Astrocyte of the spinal cord (primary cell): ENCODE results near the gene TBC1D22A.

ENCODE experiments used
- DNase-seq: peaks from one replicate; pipeline ENCODE4 v3.0.0; 2011; ENCODE audit warnings: low read depth, low spot score
- H3K4me3 ChIP-seq: 2 replicates; pipeline ENCODE4 v1.5.1; 2011; ENCODE audit warnings: low read depth, mild to moderate bottlenecking, low read length, moderate library complexity
- in situ Hi-C: cut with HindIII; loops from 2 replicates; pipeline ENCODE4 v1.10.0; 2017; ENCODE audit warnings: low sequenced_read_pairs
- TF ChIP-seq, protein P1 (sequence below): IDR thresholded peaks from 2 replicates; pipeline ENCODE4 v1.5.1; 2012; ENCODE audit warnings: low read depth, mild to moderate bottlenecking, low read length, inconsistent platforms

TBC1D22A gene

DNA sequence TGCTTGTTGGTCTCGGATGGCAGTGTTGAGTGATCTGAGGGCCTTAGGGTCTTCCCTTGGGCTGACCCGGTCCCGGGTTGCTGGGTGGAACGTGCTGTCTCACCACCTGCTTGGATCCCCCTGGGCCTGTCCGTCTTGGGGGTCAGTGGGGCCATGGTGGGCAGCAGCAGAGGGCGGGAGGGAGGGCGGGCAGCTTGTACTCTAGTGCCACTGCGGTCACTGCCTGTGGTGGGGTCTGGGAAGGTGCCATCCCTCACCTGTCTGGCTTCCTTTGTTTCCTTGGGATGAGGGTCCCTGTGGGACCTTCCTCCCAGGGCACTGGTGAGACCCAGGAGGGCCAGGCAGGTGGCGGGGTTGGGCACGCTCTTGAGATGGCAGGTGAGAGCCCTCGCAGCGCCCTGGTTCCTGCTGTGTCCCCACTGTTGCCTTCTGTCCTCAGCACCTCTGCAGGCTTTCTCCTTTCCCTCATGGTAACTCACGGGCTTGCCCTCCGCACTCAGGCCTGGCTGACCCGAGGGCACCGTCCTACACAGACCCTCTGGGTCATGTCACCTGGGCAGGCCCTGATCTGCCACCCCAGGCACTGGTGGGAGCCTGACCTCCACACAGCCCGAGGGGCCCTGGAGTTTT, 34.2 kb downstream of the TBC1D22A start:
- no peak overlapping the region for H3K4me3 ChIP-seq
- in situ Hi-C loops = no loop called here
- no peak for DNase-seq
- TF ChIP-seq, protein P1, sequence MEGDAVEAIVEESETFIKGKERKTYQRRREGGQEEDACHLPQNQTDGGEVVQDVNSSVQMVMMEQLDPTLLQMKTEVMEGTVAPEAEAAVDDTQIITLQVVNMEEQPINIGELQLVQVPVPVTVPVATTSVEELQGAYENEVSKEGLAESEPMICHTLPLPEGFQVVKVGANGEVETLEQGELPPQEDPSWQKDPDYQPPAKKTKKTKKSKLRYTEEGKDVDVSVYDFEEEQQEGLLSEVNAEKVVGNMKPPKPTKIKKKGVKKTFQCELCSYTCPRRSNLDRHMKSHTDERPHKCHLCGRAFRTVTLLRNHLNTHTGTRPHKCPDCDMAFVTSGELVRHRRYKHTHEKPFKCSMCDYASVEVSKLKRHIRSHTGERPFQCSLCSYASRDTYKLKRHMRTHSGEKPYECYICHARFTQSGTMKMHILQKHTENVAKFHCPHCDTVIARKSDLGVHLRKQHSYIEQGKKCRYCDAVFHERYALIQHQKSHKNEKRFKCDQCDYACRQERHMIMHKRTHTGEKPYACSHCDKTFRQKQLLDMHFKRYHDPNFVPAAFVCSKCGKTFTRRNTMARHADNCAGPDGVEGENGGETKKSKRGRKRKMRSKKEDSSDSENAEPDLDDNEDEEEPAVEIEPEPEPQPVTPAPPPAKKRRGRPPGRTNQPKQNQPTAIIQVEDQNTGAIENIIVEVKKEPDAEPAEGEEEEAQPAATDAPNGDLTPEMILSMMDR = no peak

- peak; percentile 45 for DNase-seq
- H3K4me3 ChIP-seq = no peak overlapping the region
- TF ChIP-seq, protein P1 = peak; percentile 45
- in situ Hi-C loops = no loop called here
These were observed 34.9 kb downstream of the TBC1D22A start for GRCh38 chr22:46797355-46797754.

- DNase-seq = no peak
- TF ChIP-seq, protein P1 = no peak
- in situ Hi-C loops = no loop called here
- no peak overlapping the region for H3K4me3 ChIP-seq
These were observed 35.6 kb downstream of the TBC1D22A start for GRCh38 chr22:46798041-46798365.

GRCh38 chr22:46798366-46799350, 36.2 kb downstream of the TBC1D22A start:
- DNase-seq = peak; percentile 70
- no peak overlapping the region for H3K4me3 ChIP-seq
- in situ Hi-C loops = no loop called here
- TF ChIP-seq, protein P1 = peak; percentile 99

- TF ChIP-seq, protein P1 = no peak
- in situ Hi-C loops = no loop called here
- no peak overlapping the region for H3K4me3 ChIP-seq
- no peak for DNase-seq
These were observed 37.2 kb downstream of the TBC1D22A start for GRCh38 chr22:46799626-46800025.

DNA sequence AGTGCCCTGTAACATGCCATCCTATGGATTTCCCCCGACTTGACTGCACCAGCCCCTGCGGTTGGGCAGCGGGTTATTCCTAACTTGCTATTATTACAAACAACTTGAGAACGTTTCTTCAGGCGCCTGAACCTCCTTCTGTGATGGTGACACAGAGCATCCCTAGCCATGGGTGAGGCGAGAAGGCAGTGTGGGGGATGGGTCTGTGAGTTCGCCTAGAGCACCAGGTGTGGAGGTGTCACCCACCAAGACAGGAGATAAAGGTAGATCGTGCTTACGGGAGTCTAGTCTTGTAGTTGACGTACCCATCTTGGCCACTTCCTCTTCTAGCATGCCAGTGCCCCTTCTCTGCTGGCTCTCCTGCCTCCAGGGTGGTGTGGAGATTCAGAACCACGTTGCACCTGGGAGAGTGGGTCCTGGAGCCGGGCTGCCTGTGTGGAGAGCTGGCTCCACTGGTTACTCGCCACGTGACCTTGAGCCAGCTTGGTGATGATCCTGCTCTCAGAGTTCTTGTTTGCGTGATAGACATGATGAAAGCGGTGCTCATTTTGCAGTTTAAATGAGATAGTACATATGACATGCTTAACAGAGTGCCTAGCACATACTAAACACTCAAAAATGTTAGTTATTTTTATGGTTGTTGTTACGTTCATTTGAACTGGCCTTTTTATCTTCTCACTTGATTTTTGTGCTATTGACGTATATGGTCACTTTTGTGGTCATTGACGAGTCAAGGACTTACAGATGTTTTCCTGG, 37.8 kb downstream of the TBC1D22A start:
- no peak overlapping the region for H3K4me3 ChIP-seq
- no peak for DNase-seq
- TF ChIP-seq, protein P1 = no peak
- in situ Hi-C loops = no loop called here
